PC-3 (cell line): Measurements from ENCODE around the gene ESRP2. TPM values are rescaled to one million over a fixed set of nuclear protein-coding genes. Genes with fewer than 3 reads are reported as not detected.

Experiments
- ATAC-seq: fragments of 200-7000 bp; cut with Tn5 transposase; 2 replicates; pipeline ENCODE4 v1.9.1; 2020; ENCODE audit warnings: mild to moderate bottlenecking, moderate library complexity
- BruUV-seq: library from RNA; stranded (reverse); fragments of 400-500 nt; replicated peaks from 2 replicates; lab custom pipeline; 2021; lab: Mats Ljungman, UMichigan
- CTCF ChIA-PET: fragments of 300-600 bp; sonication (Branson Sonifier 250); formaldehyde crosslinking; loops from one replicate; lab custom pipeline; 2022; ENCODE audit warnings: antibody characterized with exemption; lab: Charles Lee
- POLR2A ChIA-PET: fragments of 300-600 bp; sonication (Branson Sonifier 250); formaldehyde crosslinking; loops from one replicate; lab custom pipeline; 2022; ENCODE audit warnings: antibody characterized with exemption; ENCODE audit not compliant: unreplicated experiment; lab: Charles Lee
- DNase-seq: peaks from one replicate; pipeline ENCODE4 v3.0.0-alpha.2; 2015
- H2AFZ ChIP-seq: fragments of 300-600 bp; sonication (generic); 2 replicates; pipeline ENCODE4 v1.6.0; 2016; ENCODE audit warnings: antibody characterized with exemption, low read length
- H3F3A ChIP-seq: fragments of 300-600 bp; sonication (generic); one replicate; pipeline ENCODE4 v1.6.0; 2017; ENCODE audit warnings: antibody characterized with exemption, low read length, control low read depth, mild to moderate bottlenecking; ENCODE audit not compliant: unreplicated experiment
- H3K27ac ChIP-seq: fragments of 300-600 bp; sonication (generic); 2 replicates; pipeline ENCODE4 v1.5.1; 2016; ENCODE audit warnings: mild to moderate bottlenecking, low read length
- H3K27me3 ChIP-seq: fragments of 300-600 bp; sonication (generic); 2 replicates; pipeline ENCODE4 v1.6.1; 2016; ENCODE audit warnings: low read length, mixed read lengths
- H3K36me3 ChIP-seq: fragments of 300-600 bp; sonication (generic); 2 replicates; pipeline ENCODE4 v1.6.1; 2016; ENCODE audit warnings: low read depth, mixed run types, low read length, mixed read lengths
- H3K4me1 ChIP-seq: fragments of 300-600 bp; sonication (generic); 2 replicates; pipeline ENCODE4 v1.5.1; 2016; ENCODE audit warnings: low read length; ENCODE audit not compliant: insufficient read depth
- H3K4me2 ChIP-seq: fragments of 300-600 bp; sonication (generic); 2 replicates; pipeline ENCODE4 v1.6.0; 2016; ENCODE audit warnings: low read length
- H3K4me3 ChIP-seq: fragments of 300-600 bp; sonication (generic); 2 replicates; pipeline ENCODE4 v1.5.1; 2016; ENCODE audit warnings: mild to moderate bottlenecking, low read length, mixed read lengths
- H3K79me2 ChIP-seq: fragments of 300-600 bp; sonication (generic); 2 replicates; pipeline ENCODE4 v1.6.1; 2017; ENCODE audit warnings: low read length, mixed read lengths
- H3K9ac ChIP-seq: fragments of 300-600 bp; sonication (generic); 2 replicates; pipeline ENCODE4 v1.6.0; 2016; ENCODE audit warnings: mild to moderate bottlenecking, low read length
- H3K9me2 ChIP-seq: fragments of 300-600 bp; sonication (generic); replicated peaks from 2 replicates; pipeline ENCODE4 v1.6.1; 2016; ENCODE audit warnings: mixed run types, low read length, mixed read lengths
- H3K9me3 ChIP-seq: fragments of 300-600 bp; sonication (generic); 2 replicates; pipeline ENCODE4 v1.6.1; 2016; ENCODE audit warnings: low read length, mixed read lengths
- H4K20me1 ChIP-seq: fragments of 300-600 bp; sonication (generic); 2 replicates; pipeline ENCODE4 v1.6.1; 2016; ENCODE audit warnings: low read length, mixed read lengths
- CTCF ChIP-seq: fragments of 300-600 bp; sonication (generic); conservative IDR thresholded peaks from 2 replicates; pipeline ENCODE4 v1.5.1; 2017; ENCODE audit warnings: antibody characterized with exemption, low read depth, mild to moderate bottlenecking, low read length
- EZH2 ChIP-seq: fragments of 300-600 bp; sonication (generic); IDR thresholded peaks from one replicate; pipeline ENCODE4 v1.6.1; 2017; ENCODE audit warnings: antibody characterized with exemption, mild to moderate bottlenecking, low read length; ENCODE audit not compliant: unreplicated experiment
- EZH2phosphoT487 ChIP-seq: fragments of 300-600 bp; sonication (generic); IDR thresholded peaks from 2 replicates; pipeline ENCODE4 v1.6.1; 2018; ENCODE audit warnings: mild to moderate bottlenecking, antibody characterized with exemption, low read length, borderline replicate concordance
- intact Hi-C: fragments of 100-400 bp; cut with micrococcal nuclease; formaldehyde crosslinking; loops from 2 replicates; pipeline ENCODE4 v1.9.0; 2023
- total RNA-seq: library from RNA; depleted of rRNA; stranded (reverse); fragments of >200 nt; gene quantifications from 2 replicates; pipeline ENCODE4 v1.2.3, GENCODE V29; 2014

The ESRP2 gene
- total RNA-seq, 1 experiment from 2014 or later, result 46.9 TPM

- H3F3A ChIP-seq, result no peaks in the 10 kb centered on the region
- H3K36me3 ChIP-seq, result no peaks in the 10 kb centered on the region; the same call in 1 of the 2 replicates
- ATAC-seq (no peak), DNase-seq (no peak)
- peaks cover 7% of the 10 kb centered on the region; the same call in 1 of the 2 replicates for H3K4me1 ChIP-seq
- no peak overlapping the region for H3K4me2 ChIP-seq
- H4K20me1 ChIP-seq, result no peaks in the 10 kb centered on the region
- H3K27me3 ChIP-seq, result no peaks in the 10 kb centered on the region
- ChIA-PET CTCF (no interaction called here), POLR2A (no interaction called here)
- peaks cover 91% of the 10 kb centered on the region for H3K79me2 ChIP-seq
- no peak for TF ChIP-seq CTCF
- TF ChIP-seq EZH2, result no peak
- no peak for TF ChIP-seq EZH2phosphoT487
- no peak overlapping the region for H3K27ac ChIP-seq
- no peak overlapping the region for H2AFZ ChIP-seq
- H3K9me3 ChIP-seq, result no peaks in the 10 kb centered on the region
- H3K4me3 ChIP-seq, result no peak overlapping the region
- intact Hi-C loops, result no loop called here
- no peaks in the 10 kb centered on the region for H3K9me2 ChIP-seq
- BruUV-seq, result no TSS peak
- H3K9ac ChIP-seq, result no peak overlapping the region
Measured at GRCh38 chr16:68269793-68270192, 33.9 kb upstream of the ESRP2 start.

- Histone ChIP-seq H3K9ac (no peak overlapping the region), H3K9me2 (no peaks in the 10 kb centered on the region), H3K27me3 (no peaks in the 10 kb centered on the region), H2AFZ (no peak overlapping the region), H3K79me2 (peaks cover 83% of the 10 kb centered on the region), H3F3A (no peaks in the 10 kb centered on the region), H4K20me1 (no peaks in the 10 kb centered on the region), H3K9me3 (no peaks in the 10 kb centered on the region), H3K27ac (no peak overlapping the region), H3K4me3 (no peak overlapping the region), H3K4me1 (peaks cover 14% of the 10 kb centered on the region; the same call in 1 of the 2 replicates), H3K4me2 (no peak overlapping the region), H3K36me3 (no peaks in the 10 kb centered on the region)
- BruUV-seq, result no TSS peak
- DNase-seq, result no peak
- intact Hi-C loops, result no loop called here
- no peak for TF ChIP-seq CTCF
- TF ChIP-seq EZH2phosphoT487, result no peak
- TF ChIP-seq EZH2, result no peak
- CTCF ChIA-PET, result no interaction called here
- POLR2A ChIA-PET, result no interaction called here
- ATAC-seq, result no peak
Measured at GRCh38 chr16:68267612-68268405, 31.9 kb upstream of the ESRP2 start.
